ENCODE results near the gene PLA2G4F.

PLA2G4F gene

GRCh38 chr15:42133356-42133755, 23.1 kb downstream of the PLA2G4F start:
- DNase-seq (ENCODE audit: low read depth in 2 of 2): no peak

GRCh38 chr15:42131826-42132806, 24.3 kb downstream of the PLA2G4F start:
- DNase-seq (ENCODE audit: low read depth in 2 of 2): no peak

- DNase-seq (ENCODE audit: low read depth in 2 of 2): no peak
Observed at GRCh38 chr15:42131006-42131405, 25.4 kb downstream of the PLA2G4F start.

GRCh38 chr15:42130246-42130986, 26.0 kb downstream of the PLA2G4F start:
- no peak for DNase-seq (ENCODE audit: low read depth in 2 of 2)

GRCh38 chr15:42129364-42129763, 27.1 kb downstream of the PLA2G4F start:
- DNase-seq (ENCODE audit: low read depth in 2 of 2): no peak

- DNase-seq (ENCODE audit: low read depth in 2 of 2): no peak
Observed at GRCh38 chr15:42128476-42128875, 28.0 kb downstream of the PLA2G4F start.

GRCh38 chr15:42123546-42123945, 32.9 kb downstream of the PLA2G4F start:
- DNase-seq (ENCODE audit: low read depth in 2 of 2): no peak

- no peak for DNase-seq (ENCODE audit: low read depth in 2 of 2)
Observed at GRCh38 chr15:42121682-42122081, 34.8 kb downstream of the PLA2G4F start.

GRCh38 chr15:42121021-42121420, 35.4 kb downstream of the PLA2G4F start:
- DNase-seq (ENCODE audit: low read depth in 2 of 2): no peak

- DNase-seq (ENCODE audit: low read depth in 2 of 2): no peak
Observed at GRCh38 chr15:42120285-42120684, 36.2 kb downstream of the PLA2G4F start.

- no peak for DNase-seq (ENCODE audit: low read depth in 2 of 2)
Observed at GRCh38 chr15:42119446-42119760, 37.0 kb downstream of the PLA2G4F start.

GRCh38 chr15:42118650-42119445, 37.6 kb downstream of the PLA2G4F start:
- DNase-seq (ENCODE audit: low read depth in 2 of 2): no peak

GRCh38 chr15:42111924-42112323, 44.5 kb downstream of the PLA2G4F start:
- DNase-seq (ENCODE audit: low read depth in 2 of 2): no peak

- no peak for DNase-seq (ENCODE audit: low read depth in 2 of 2)
Observed at GRCh38 chr15:42110367-42110766, 46.1 kb downstream of the PLA2G4F start.

- DNase-seq (ENCODE audit: low read depth in 2 of 2): no peak
Observed at GRCh38 chr15:42108806-42109205, 47.6 kb downstream of the PLA2G4F start.

- DNase-seq (ENCODE audit: low read depth in 2 of 2): no peak
Observed at GRCh38 chr15:42108189-42108588, 48.2 kb downstream of the PLA2G4F start.

GRCh38 chr15:42107473-42107872, 49.0 kb downstream of the PLA2G4F start:
- DNase-seq (ENCODE audit: low read depth in 2 of 2): peak in 1 of 2 donors; percentile 17

- DNase-seq (ENCODE audit: low read depth in 2 of 2): no peak
Observed at GRCh38 chr15:42106288-42106687, 50.1 kb downstream of the PLA2G4F start.

- DNase-seq (ENCODE audit: low read depth in 2 of 2): no peak
Observed at GRCh38 chr15:42104095-42104891, 52.1 kb downstream of the PLA2G4F start.

GRCh38 chr15:42102646-42103235, 53.7 kb downstream of the PLA2G4F start:
- DNase-seq (ENCODE audit: low read depth in 2 of 2): no peak

- DNase-seq (ENCODE audit: low read depth in 2 of 2): no peak
Observed at GRCh38 chr15:42101861-42102260, 54.6 kb downstream of the PLA2G4F start.
